DOHH2 (cell line): ENCODE measurements around the gene ALK.

Experiments
- CTCF ChIP-seq: fragments of 200-600 bp; sonication (generic); IDR thresholded peaks from one replicate; pipeline ENCODE4 v1.5.1; 2014; ENCODE audit warnings: antibody characterized with exemption, mild to moderate bottlenecking, low read depth, low read length; ENCODE audit not compliant: poor library complexity, severe bottlenecking
- EZH2phosphoT487 ChIP-seq: fragments of 200-600 bp; sonication (generic); IDR thresholded peaks from 2 replicates; pipeline ENCODE4 v1.6.1; 2017; ENCODE audit warnings: borderline replicate concordance, mild to moderate bottlenecking, antibody characterized with exemption, low read length, moderate library complexity, mixed read lengths

DNA sequence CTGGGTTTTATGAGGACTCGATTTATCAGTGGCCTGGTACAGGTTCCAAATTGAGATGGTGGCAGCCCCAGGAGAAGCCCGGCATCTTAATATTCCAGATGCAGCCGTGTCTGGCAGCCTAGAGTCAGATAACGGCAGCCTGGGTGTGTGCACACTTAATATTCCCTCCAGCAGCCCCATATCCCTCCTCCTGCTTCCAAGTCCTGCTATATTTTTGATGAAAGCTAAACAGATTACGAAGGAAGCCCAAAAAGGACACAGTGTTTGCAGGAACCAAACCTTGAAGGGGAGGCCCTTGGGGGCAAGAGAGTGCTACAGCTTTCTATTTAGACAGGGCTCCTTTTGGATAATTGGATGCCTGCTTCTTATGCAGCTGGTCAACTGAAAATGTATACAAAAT lies 25.1 kb upstream of the ALK start:
- TF ChIP-seq CTCF (no peak), EZH2phosphoT487 (no peak)
